SIG-M5 (cell line): ENCODE results near the gene AFAP1.

Source experiments
- DNase-seq: peaks from one replicate; lab custom pipeline; 2025; lab: John Stamatoyannopoulos, UW

AFAP1 gene

GRCh38 chr4:7714738-7715137, 224.9 kb downstream of the AFAP1 start:
- no peak for DNase-seq

GRCh38 chr4:7714176-7714575, 225.5 kb downstream of the AFAP1 start:
- DNase-seq: no peak

- DNase-seq: no peak
Observed at GRCh38 chr4:7713757-7714156, 225.9 kb downstream of the AFAP1 start.

- no peak for DNase-seq
Observed at GRCh38 chr4:7712021-7712671, 227.5 kb downstream of the AFAP1 start.

GRCh38 chr4:7711307-7711963, 228.2 kb downstream of the AFAP1 start:
- DNase-seq: no peak

- DNase-seq: no peak
Observed at GRCh38 chr4:7710576-7711306, 228.9 kb downstream of the AFAP1 start.

- no peak for DNase-seq
Observed at GRCh38 chr4:7710126-7710525, 229.5 kb downstream of the AFAP1 start.

- DNase-seq: no peak
Observed at GRCh38 chr4:7709431-7709830, 230.2 kb downstream of the AFAP1 start.

- DNase-seq: no peak
Observed at GRCh38 chr4:7708981-7709380, 230.7 kb downstream of the AFAP1 start.
